ENCODE results near the gene BLM.

DNA sequence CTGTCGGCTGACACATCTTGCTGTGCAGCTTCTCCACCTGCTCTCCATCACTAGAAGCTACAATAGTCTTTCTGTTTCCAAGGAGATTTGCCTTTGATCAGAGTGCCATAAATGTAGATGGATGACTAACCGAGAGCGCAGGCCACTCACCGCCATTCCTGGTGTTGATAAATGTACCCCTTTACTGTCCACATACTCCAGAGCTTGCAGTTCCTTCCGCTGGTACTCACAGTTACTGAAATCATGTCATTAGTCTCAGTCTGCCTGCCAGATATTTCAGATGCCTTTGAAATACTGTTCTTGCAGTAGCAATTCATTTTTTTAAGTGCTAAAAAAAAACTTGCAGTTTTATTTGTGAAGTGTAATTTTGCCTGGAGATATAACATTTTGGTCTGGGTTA lies 72.3 kb downstream of the BLM start:
- TF ChIP-seq, protein P1, sequence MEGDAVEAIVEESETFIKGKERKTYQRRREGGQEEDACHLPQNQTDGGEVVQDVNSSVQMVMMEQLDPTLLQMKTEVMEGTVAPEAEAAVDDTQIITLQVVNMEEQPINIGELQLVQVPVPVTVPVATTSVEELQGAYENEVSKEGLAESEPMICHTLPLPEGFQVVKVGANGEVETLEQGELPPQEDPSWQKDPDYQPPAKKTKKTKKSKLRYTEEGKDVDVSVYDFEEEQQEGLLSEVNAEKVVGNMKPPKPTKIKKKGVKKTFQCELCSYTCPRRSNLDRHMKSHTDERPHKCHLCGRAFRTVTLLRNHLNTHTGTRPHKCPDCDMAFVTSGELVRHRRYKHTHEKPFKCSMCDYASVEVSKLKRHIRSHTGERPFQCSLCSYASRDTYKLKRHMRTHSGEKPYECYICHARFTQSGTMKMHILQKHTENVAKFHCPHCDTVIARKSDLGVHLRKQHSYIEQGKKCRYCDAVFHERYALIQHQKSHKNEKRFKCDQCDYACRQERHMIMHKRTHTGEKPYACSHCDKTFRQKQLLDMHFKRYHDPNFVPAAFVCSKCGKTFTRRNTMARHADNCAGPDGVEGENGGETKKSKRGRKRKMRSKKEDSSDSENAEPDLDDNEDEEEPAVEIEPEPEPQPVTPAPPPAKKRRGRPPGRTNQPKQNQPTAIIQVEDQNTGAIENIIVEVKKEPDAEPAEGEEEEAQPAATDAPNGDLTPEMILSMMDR (IDR thresholded peaks at IDR 0.05): no peak
- no peak for TF ChIP-seq POLR2A (IDR thresholded peaks at IDR 0.05)

All from ovary (tissue), 3 donors.